Adrenal gland (tissue), 12 donors: ENCODE measurements around the gene FCRL5. TPM values are rescaled to one million over a fixed set of nuclear protein-coding genes. Genes with fewer than 3 reads are reported as not detected.

Experiments used
- DNase-seq, 7 donors: peaks; one replicate each; pipeline ENCODE4 v3.0.0-alpha.2; 2019 to 2020
- H3K27ac ChIP-seq, 5 donors: fragments of 200-600 bp; sonication (generic) in 4 of 5; 1 replicate in 3 of 5; 2 replicates in 2 of 5; pipeline versions ENCODE4 v1.5.1 to v1.8.0; 2016 to 2020; ENCODE audit warnings: mild to moderate bottlenecking in 1 of 5
- H3K27me3 ChIP-seq: fragments of 200-600 bp; 2 replicates; pipeline ENCODE4 v1.8.0; 2021
- H3K36me3 ChIP-seq, 2 donors: fragments of 200-600 bp; replicated peaks in 1 of 2; 1 replicate in 1 of 2; 2 replicates in 1 of 2; pipeline versions ENCODE4 v1.5.1 to v1.8.0; 2018 to 2022
- H3K4me1 ChIP-seq, 2 donors: fragments of 200-600 bp; replicated peaks in 1 of 2; 1 replicate in 1 of 2; 2 replicates in 1 of 2; pipeline versions ENCODE4 v1.5.1 to v1.8.0; 2018 to 2021
- H3K4me3 ChIP-seq, 4 donors: fragments of 200-600 bp; sonication (generic) in 3 of 4; one replicate each; pipeline ENCODE4 v1.5.1; 2016 to 2018
- H3K9me3 ChIP-seq, 3 donors: fragments of 200-600 bp; sonication (generic) in 1 of 3; replicated peaks in 1 of 3; 1 replicate in 2 of 3; 2 replicates in 1 of 3; pipeline versions ENCODE4 v1.5.1 to v1.8.0; 2016 to 2021
- CTCF ChIP-seq, 6 experiments: fragments of 450-650 bp in 4 of 6; fragments of 200-600 bp in 2 of 6; sonication (generic) in 1 of 6; IDR thresholded peaks; 1 replicate in 5 of 6; 2 replicates in 1 of 6; pipeline versions ENCODE4 v1.5.1 to v1.8.0; 2016 to 2021; ENCODE audit warnings: antibody characterized with exemption in 6 of 6, mild to moderate bottlenecking in 2 of 6, moderate library complexity in 1 of 6
- POLR2A ChIP-seq, 2 donors: fragments of 450-650 bp; IDR thresholded peaks; one replicate each; pipeline ENCODE4 v1.6.1; 2017; ENCODE audit warnings: antibody characterized with exemption in 2 of 2, mild to moderate bottlenecking in 2 of 2, moderate library complexity in 1 of 2
- WGBS, 4 donors: extraction: QIAGEN DNeasy Blood & Tissue Kit in 2 of 4; methylation state at CpG; one replicate each; pipeline versions ENCODE4 v1.1.5 to v1.1.7; 2013 to 2017; 5-methylcytosine and 5-hydroxymethylcytosine counted together
- intact Hi-C, 2 donors: fragments of 100-400 bp; cut with DNase I; formaldehyde crosslinking; loops; one replicate each; pipeline versions ENCODE4 v1.14.1 to v1.15.0; 2022 to 2023
- polyA plus RNA-seq, 3 donors: library from polyadenylated mRNA; stranded (reverse); fragments of 200-250 nt in 2 of 3; fragments of 350-450 nt in 1 of 3; fragmentation: Illumina TruSeq in 1 of 3; extraction: RNeasy Lipid Tissue Mini Kit (QIAGEN cat#74804) in 1 of 3; gene quantifications; one replicate each; pipeline ENCODE4 v1.2.3, GENCODE V29; 2013 to 2014
- total RNA-seq, 9 donors: library from RNA; depleted of rRNA in 4 of 9; stranded (reverse); fragments of >200 nt in 4 of 9; fragments of 120-200 nt in 1 of 9; fragmentation: NEBNext Ultra II Directional in 1 of 9; extraction: Animal tissue kit (Norgen Biotek cat#: 25700) in 1 of 9; gene quantifications; one replicate each; pipeline versions ENCODE4 v1.1.0 to v1.2.4, GENCODE V29; 2013 to 2023
- donor health status: healthy with polysubstance abuse.
- donor health status: Bipolar disorder and iron deficiency.
- donor health status: DM: yes; HTN: yes; CAD: no.
- donor health status: DM: no; HTN: no; CAD: no.
- donor health status: DM: no; HTN: no; CAD: no.
- donor health status: DM: yes; HTN: yes; CAD: no.

Gene FCRL5
- total and polyA plus RNA-seq, 12 donors = under 0.01 to 1.1 (median 0.24) TPM; not detected in 5

- TF ChIP-seq POLR2A (IDR thresholded peaks at IDR 0.05) (no peak), CTCF (IDR thresholded peaks at IDR 0.05) (no peak)
These were observed 57.0 kb downstream of the FCRL5 start for GRCh38 chr1:157495285-157495684.

GRCh38 chr1:157494093-157494492 lies 58.2 kb downstream of the FCRL5 start:
- Histone ChIP-seq H3K4me1 (no peaks in the 10 kb centered on the region), H3K27ac (no peak overlapping the region), H3K9me3 (no peaks in the 10 kb centered on the region), H3K4me3 (no peak overlapping the region), H3K36me3 (no peaks in the 10 kb centered on the region), H3K27me3 (no peaks in the 10 kb centered on the region)
- TF ChIP-seq CTCF (IDR thresholded peaks at IDR 0.05) = no peak
- TF ChIP-seq POLR2A (IDR thresholded peaks at IDR 0.05) = no peak
- no peak for DNase-seq
- 61 to 77% (median 68%) methylated on average over 4 of the region's 4 CpGs for WGBS, 4 donors
- intact Hi-C loops = loop anchor here (5.0 to 10.0 kb wide), 4 partner anchors 122 to 319 kb away; no protein-coding TSS in a partner anchor

More at GRCh38 chr1:157495285-157495684, 57.0 kb downstream of the FCRL5 start:
- H3K4me3 ChIP-seq = no peak overlapping the region
- no peaks in the 10 kb centered on the region for H3K4me1 ChIP-seq
- H3K36me3 ChIP-seq = no peaks in the 10 kb centered on the region
- WGBS, 4 donors = 57 to 75% (median 62%) methylated on average over 3 of the region's 3 CpGs
- H3K9me3 ChIP-seq = no peaks in the 10 kb centered on the region
- no peaks in the 10 kb centered on the region for H3K27me3 ChIP-seq
- no peak for DNase-seq
- no peak overlapping the region for H3K27ac ChIP-seq
- intact Hi-C loops = loop anchor here (10.0 kb wide), 2 partner anchors 300 to 320 kb away; no protein-coding TSS in a partner anchor

GRCh38 chr1:157490467-157491165 lies 61.7 kb downstream of the FCRL5 start:
- TF ChIP-seq POLR2A (IDR thresholded peaks at IDR 0.05) (no peak), CTCF (IDR thresholded peaks at IDR 0.05) (peak; percentile 36 to 61 (median 47))
- no peak overlapping the region for H3K27ac ChIP-seq
- H3K4me3 ChIP-seq = no peak overlapping the region
- H3K4me1 ChIP-seq = no peaks in the 10 kb centered on the region
- DNase-seq = peak; percentile 61 to 86 (median 78)
- intact Hi-C loops = loop anchor here (5.0 to 10.0 kb wide), 4 partner anchors 118 to 316 kb away; no protein-coding TSS in a partner anchor
- 25 to 35% (median 28%) methylated on average over 6 to 14 of the region's 14 CpGs for WGBS, 4 donors
- no peaks in the 10 kb centered on the region for H3K36me3 ChIP-seq
- H3K9me3 ChIP-seq = no peaks in the 10 kb centered on the region
- H3K27me3 ChIP-seq = no peaks in the 10 kb centered on the region

GRCh38 chr1:157488156-157488555 lies 64.2 kb downstream of the FCRL5 start:
- intact Hi-C loops = loop anchor here in 1 of 2 donors (5.0 to 10.0 kb wide), 2 partner anchors 106 to 293 kb away; no protein-coding TSS in a partner anchor

More at GRCh38 chr1:157488156-157488555, 64.2 kb downstream of the FCRL5 start:
- DNase-seq = no peak
- Histone ChIP-seq H3K36me3 (no peaks in the 10 kb centered on the region), H3K27ac (no peak overlapping the region), H3K4me3 (no peak overlapping the region), H3K4me1 (no peaks in the 10 kb centered on the region), H3K9me3 (no peaks in the 10 kb centered on the region), H3K27me3 (no peaks in the 10 kb centered on the region)
- no peak for TF ChIP-seq POLR2A (IDR thresholded peaks at IDR 0.05)
- no peak for TF ChIP-seq CTCF (IDR thresholded peaks at IDR 0.05)
- WGBS, 4 donors = 65 to 83% (median 73%) methylated on average over 2 of the region's 2 CpGs
